Measurements from ENCODE around the gene VILL.

GRCh38 chr3:38007754-38008090 lies 17.1 kb downstream of the VILL start:
- TF ChIP-seq, protein P1, sequence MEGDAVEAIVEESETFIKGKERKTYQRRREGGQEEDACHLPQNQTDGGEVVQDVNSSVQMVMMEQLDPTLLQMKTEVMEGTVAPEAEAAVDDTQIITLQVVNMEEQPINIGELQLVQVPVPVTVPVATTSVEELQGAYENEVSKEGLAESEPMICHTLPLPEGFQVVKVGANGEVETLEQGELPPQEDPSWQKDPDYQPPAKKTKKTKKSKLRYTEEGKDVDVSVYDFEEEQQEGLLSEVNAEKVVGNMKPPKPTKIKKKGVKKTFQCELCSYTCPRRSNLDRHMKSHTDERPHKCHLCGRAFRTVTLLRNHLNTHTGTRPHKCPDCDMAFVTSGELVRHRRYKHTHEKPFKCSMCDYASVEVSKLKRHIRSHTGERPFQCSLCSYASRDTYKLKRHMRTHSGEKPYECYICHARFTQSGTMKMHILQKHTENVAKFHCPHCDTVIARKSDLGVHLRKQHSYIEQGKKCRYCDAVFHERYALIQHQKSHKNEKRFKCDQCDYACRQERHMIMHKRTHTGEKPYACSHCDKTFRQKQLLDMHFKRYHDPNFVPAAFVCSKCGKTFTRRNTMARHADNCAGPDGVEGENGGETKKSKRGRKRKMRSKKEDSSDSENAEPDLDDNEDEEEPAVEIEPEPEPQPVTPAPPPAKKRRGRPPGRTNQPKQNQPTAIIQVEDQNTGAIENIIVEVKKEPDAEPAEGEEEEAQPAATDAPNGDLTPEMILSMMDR (IDR thresholded peaks at IDR 0.05): no peak
- no peak for TF ChIP-seq YY1 (IDR thresholded peaks at IDR 0.05; ENCODE audit: low read depth)
- TF ChIP-seq CHD2 (IDR thresholded peaks at IDR 0.05; ENCODE audit: low read length, partially characterized antibody): no peak

Measured in SK-N-SH (cell line).